Endothelial cell of umbilical vein (primary cell): ENCODE results near the gene ZNF580. TPM values are rescaled to one million over a fixed set of nuclear protein-coding genes. Genes with fewer than 3 reads are reported as not detected.

ENCODE experiments used
- BruUV-seq: library from RNA; stranded (reverse); fragments of 400-500 nt; replicated peaks from 2 replicates; lab custom pipeline; 2021; lab: Mats Ljungman, UMichigan
- CTCF ChIA-PET: fragments of 300-600, 350-600 bp; sonication (Branson Sonifier 250); formaldehyde crosslinking; loops from one replicate; lab custom pipeline; 2021; ENCODE audit warnings: antibody characterized with exemption, inconsistent platforms; lab: Charles Lee
- POLR2A ChIA-PET: fragments of 300-600, 350-600 bp; sonication (Branson Sonifier 250); formaldehyde crosslinking; loops from one replicate; lab custom pipeline; 2021; ENCODE audit warnings: antibody characterized with exemption, inconsistent platforms; lab: Charles Lee
- DNase-seq: peaks from one replicate; pipeline ENCODE4 v3.0.0-alpha.2; 2011; ENCODE audit warnings: low read depth, low spot score
- FAIRE-seq: peaks from 2 replicates; lab custom pipeline; 2011; peaks lifted over from hg19 to GRCh38; lab: Jason Lieb, UNC
- H2AFZ ChIP-seq: 2 replicates; pipeline ENCODE4 v1.6.0; 2012; ENCODE audit warnings: low read depth, low read length, control low read depth, inconsistent platforms
- H3K27ac ChIP-seq: 2 replicates; pipeline ENCODE4 v1.5.1; 2011; ENCODE audit warnings: low read depth, mild to moderate bottlenecking, control low read depth, low read length, moderate library complexity; ENCODE audit not compliant: insufficient read depth
- H3K27me3 ChIP-seq, 2 experiments: 2 replicates each; pipeline versions ENCODE4 v1.6.0 to v1.6.1; 2011; ENCODE audit warnings: low read length in 2 of 2, mixed read lengths in 1 of 2; ENCODE audit not compliant: control insufficient read depth in 2 of 2, insufficient read depth in 2 of 2
- H3K36me3 ChIP-seq, 2 experiments: 2 replicates in 1 of 2; 3 replicates in 1 of 2; pipeline ENCODE4 v1.5.1; 2011; ENCODE audit warnings: low read length in 2 of 2, mild to moderate bottlenecking in 1 of 2, moderate library complexity in 1 of 2; ENCODE audit not compliant: control insufficient read depth in 2 of 2, insufficient read depth in 2 of 2; ENCODE audit errors: extremely low read depth in 1 of 2
- H3K4me1 ChIP-seq: 3 replicates; pipeline ENCODE4 v1.5.1; 2011; ENCODE audit warnings: mild to moderate bottlenecking, low read length; ENCODE audit not compliant: control insufficient read depth, insufficient read depth; ENCODE audit errors: extremely low read depth
- H3K4me2 ChIP-seq: 2 replicates; pipeline ENCODE4 v1.6.1; 2011; ENCODE audit warnings: low read length, control low read depth, mixed read lengths; ENCODE audit not compliant: insufficient read depth
- H3K4me3 ChIP-seq, 3 experiments: fragments of 200-600 bp in 1 of 3; sonication (generic), shearing (Covaris generic) in 1 of 3; replicated peaks in 1 of 3; 2 replicates each; pipeline ENCODE4 v1.5.1; 2011 to 2016; ENCODE audit warnings: control low read depth in 3 of 3, low read length in 3 of 3, mild to moderate bottlenecking in 2 of 3, inconsistent platforms in 1 of 3, low read depth in 1 of 3, moderate library complexity in 1 of 3; ENCODE audit not compliant: insufficient read depth in 1 of 3
- H3K79me2 ChIP-seq: 2 replicates; pipeline ENCODE4 v1.6.0; 2012; ENCODE audit warnings: low read length, inconsistent platforms; ENCODE audit not compliant: control insufficient read depth, insufficient read depth
- H3K9ac ChIP-seq: replicated peaks from 2 replicates; pipeline ENCODE3; 2011; ENCODE audit warnings: low read length, control low read depth; ENCODE audit not compliant: insufficient read depth; ENCODE audit errors: extremely low read depth
- H3K9me1 ChIP-seq: replicated peaks from 3 replicates; pipeline ENCODE4 v1.6.0; 2011; ENCODE audit warnings: mild to moderate bottlenecking, low read length; ENCODE audit not compliant: control insufficient read depth, insufficient read depth; ENCODE audit errors: extremely low read depth
- H3K9me3 ChIP-seq: replicated peaks from 2 replicates; pipeline ENCODE4 v1.5.1; 2012; ENCODE audit warnings: low read length, inconsistent platforms; ENCODE audit not compliant: control insufficient read depth, insufficient read depth
- H4K20me1 ChIP-seq: replicated peaks from 2 replicates; pipeline ENCODE3; 2011; ENCODE audit warnings: mild to moderate bottlenecking, low read length; ENCODE audit not compliant: control insufficient read depth, insufficient read depth; ENCODE audit errors: extremely low read depth
- EZH2 ChIP-seq: IDR thresholded peaks from 2 replicates; pipeline ENCODE4 v1.6.1; 2012; ENCODE audit warnings: borderline replicate concordance, low read depth, mild to moderate bottlenecking, moderate library complexity, low read length, inconsistent platforms; ENCODE audit not compliant: severe bottlenecking
- FOS ChIP-seq: IDR thresholded peaks from 2 replicates; pipeline ENCODE4 v1.6.1; 2011; ENCODE audit warnings: mild to moderate bottlenecking, low read length, moderate library complexity, borderline replicate concordance; ENCODE audit not compliant: insufficient read depth
- GATA2 ChIP-seq: IDR thresholded peaks from 2 replicates; pipeline ENCODE4 v1.7.0; 2011; ENCODE audit warnings: low read depth, mild to moderate bottlenecking, moderate library complexity, mixed read lengths, low read length; ENCODE audit not compliant: insufficient read length, insufficient read depth
- JUN ChIP-seq: IDR thresholded peaks from 2 replicates; pipeline ENCODE4 v1.6.1; 2011; ENCODE audit warnings: borderline replicate concordance, low read depth; ENCODE audit not compliant: insufficient read length, insufficient read depth
- MAX ChIP-seq: IDR thresholded peaks from 2 replicates; pipeline ENCODE4 v1.6.1; 2011; ENCODE audit not compliant: insufficient read depth, insufficient read length
- MYC ChIP-seq: IDR thresholded peaks from one replicate; pipeline ENCODE4 v1.6.1; 2011; ENCODE audit warnings: mild to moderate bottlenecking, low read depth, low read length
- POLR2A ChIP-seq: IDR thresholded peaks from 2 replicates; pipeline ENCODE4 v1.6.1; 2012; ENCODE audit warnings: low read depth, mild to moderate bottlenecking, control low read depth, low read length
- POLR2AphosphoS5 ChIP-seq: IDR thresholded peaks from 2 replicates; pipeline ENCODE4 v1.6.1; 2012; ENCODE audit warnings: low read depth, mild to moderate bottlenecking, control low read depth, low read length, moderate library complexity; ENCODE audit not compliant: insufficient read depth
- dilution Hi-C: fragments of 300-500 bp; cut with MboI; formaldehyde crosslinking; loops from one replicate; pipeline ENCODE4 v1.15.0; 2019; ENCODE audit warnings: low sequenced_read_pairs; ENCODE audit not compliant: extremely low pct_ligation_motif_present
- intact Hi-C: fragments of 100-400 bp; cut with micrococcal nuclease; formaldehyde crosslinking; loops from one replicate; pipeline ENCODE4 v1.10.0; 2022
- polyA plus RNA-seq, 4 experiments: library from polyadenylated mRNA; depleted of rRNA in 3 of 4; stranded (reverse) in 3 of 4; unstranded in 1 of 4; fragments of >200 nt; gene quantifications; 2 replicates each; pipeline versions ENCODE4 v1.2.1 to v1.2.3, GENCODE V29; 2011 to 2012; ENCODE audit warnings: missing spikeins in 1 of 4
- total RNA-seq: library from RNA; stranded (reverse); gene quantifications from 2 replicates; pipeline ENCODE4 v1.2.3, GENCODE V29; 2021
- TF ChIP-seq, protein P1 (sequence below), 2 donors: IDR thresholded peaks; 1 replicate in 1 of 2; 2 replicates in 1 of 2; pipeline ENCODE4 v1.5.1; 2011; ENCODE audit warnings: low read length in 2 of 2, mild to moderate bottlenecking in 2 of 2, moderate library complexity in 2 of 2, control low read depth in 1 of 2, inconsistent platforms in 1 of 2, low read depth in 1 of 2; ENCODE audit not compliant: insufficient read depth in 1 of 2; ENCODE audit errors: extremely low read depth in 1 of 2

Gene ZNF580
- total and polyA plus RNA-seq, 2 donors (not counting 3 experiments of a cell fraction or from before 2014, with no cell fraction given) = 13.7 to 41.1 TPM

DNA sequence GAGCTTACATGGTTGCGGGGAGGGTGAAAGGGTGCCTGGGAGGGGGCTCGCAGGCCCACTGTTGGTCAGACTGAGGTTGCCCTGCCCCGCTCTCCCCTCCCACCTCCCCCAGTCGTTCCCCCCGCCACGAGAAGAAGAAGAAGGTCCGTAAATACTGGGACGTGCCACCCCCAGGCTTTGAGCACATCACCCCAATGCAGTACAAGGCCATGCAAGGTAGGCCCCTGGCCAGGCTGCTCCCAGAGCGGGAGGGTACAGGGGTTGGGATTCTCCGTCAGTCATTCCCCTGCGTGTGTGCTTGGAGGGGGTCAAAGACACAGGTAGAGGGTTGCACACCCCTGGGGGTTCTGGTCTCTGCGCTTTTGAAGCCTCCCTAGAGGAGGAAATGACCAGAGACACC lies 19.6 kb downstream of the ZNF580 start:
- ChIA-PET CTCF (interaction anchor here (1.1 kb wide), 1 partner anchor 11 kb away, joined by 6 read pairs; no protein-coding TSS in a partner anchor), POLR2A (no interaction called here)
- peaks cover 25% of the 10 kb centered on the region for H3K4me1 ChIP-seq

More for the DNA sequence above, 19.6 kb downstream of the ZNF580 start:
- Histone ChIP-seq H3K36me3 (peaks cover 14 to 51% of the 10 kb centered on the region in 2 experiments), H3K4me3 (no peak overlapping the region), H3K9me1 (no peaks in the 10 kb centered on the region), H3K4me2 (no peak overlapping the region), H4K20me1 (peaks cover 12% of the 10 kb centered on the region), H3K9ac (no peak overlapping the region), H3K9me3 (no peaks in the 10 kb centered on the region), H3K79me2 (peaks cover 96% of the 10 kb centered on the region), H3K27me3 (no peaks in the 10 kb centered on the region), H3K27ac (no peak overlapping the region), H2AFZ (no peak overlapping the region)
- intact Hi-C loops (no loop called here), dilution Hi-C loops (no loop called here)
- no peak for FAIRE-seq
- DNase-seq = no peak
- no TSS peak for BruUV-seq
- TF ChIP-seq GATA2 = no peak
- TF ChIP-seq MAX = no peak
- TF ChIP-seq MYC = no peak
- no peak for TF ChIP-seq JUN
- TF ChIP-seq, protein P1, sequence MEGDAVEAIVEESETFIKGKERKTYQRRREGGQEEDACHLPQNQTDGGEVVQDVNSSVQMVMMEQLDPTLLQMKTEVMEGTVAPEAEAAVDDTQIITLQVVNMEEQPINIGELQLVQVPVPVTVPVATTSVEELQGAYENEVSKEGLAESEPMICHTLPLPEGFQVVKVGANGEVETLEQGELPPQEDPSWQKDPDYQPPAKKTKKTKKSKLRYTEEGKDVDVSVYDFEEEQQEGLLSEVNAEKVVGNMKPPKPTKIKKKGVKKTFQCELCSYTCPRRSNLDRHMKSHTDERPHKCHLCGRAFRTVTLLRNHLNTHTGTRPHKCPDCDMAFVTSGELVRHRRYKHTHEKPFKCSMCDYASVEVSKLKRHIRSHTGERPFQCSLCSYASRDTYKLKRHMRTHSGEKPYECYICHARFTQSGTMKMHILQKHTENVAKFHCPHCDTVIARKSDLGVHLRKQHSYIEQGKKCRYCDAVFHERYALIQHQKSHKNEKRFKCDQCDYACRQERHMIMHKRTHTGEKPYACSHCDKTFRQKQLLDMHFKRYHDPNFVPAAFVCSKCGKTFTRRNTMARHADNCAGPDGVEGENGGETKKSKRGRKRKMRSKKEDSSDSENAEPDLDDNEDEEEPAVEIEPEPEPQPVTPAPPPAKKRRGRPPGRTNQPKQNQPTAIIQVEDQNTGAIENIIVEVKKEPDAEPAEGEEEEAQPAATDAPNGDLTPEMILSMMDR (IDR thresholded peaks at IDR 0.05; ENCODE audit: extremely low read depth in 1 of 2, insufficient read depth in 1 of 2, low read depth in 1 of 2, low read length in 2 of 2) = no peak
- TF ChIP-seq FOS = no peak
- no peak for TF ChIP-seq POLR2A
- TF ChIP-seq POLR2AphosphoS5 = no peak
- TF ChIP-seq EZH2 = no peak
